CD4-positive, alpha-beta T cell (primary cell): ENCODE results near the gene CASKIN2. TPM values are rescaled to one million over a fixed set of nuclear protein-coding genes. Genes with fewer than 3 reads are reported as not detected.

Experiments
- ATAC-seq: fragments of 200-7000 bp; cut with Tn5 transposase; one replicate; pipeline ENCODE4 v1.10.0; 2022; ENCODE audit warnings: mild to moderate bottlenecking; ENCODE audit not compliant: poor library complexity
- CTCF ChIA-PET: fragments of 350-600 bp; sonication (Branson Sonifier 250); formaldehyde crosslinking; loops from one replicate; lab custom pipeline; 2021; ENCODE audit warnings: antibody characterized with exemption, inconsistent platforms; lab: Charles Lee
- POLR2A ChIA-PET: fragments of 350-600 bp; sonication (Branson Sonifier 250); formaldehyde crosslinking; loops from one replicate; lab custom pipeline; 2021; ENCODE audit warnings: antibody characterized with exemption, inconsistent platforms; lab: Charles Lee
- DNase-seq, 14 experiments: peaks; one replicate each; pipeline ENCODE4 v3.0.0-alpha.2; 2013 to 2020; ENCODE audit warnings: mixed read lengths in 2 of 14
- H3K27ac ChIP-seq, 2 donors: one replicate each; pipeline versions ENCODE4 v1.5.1 to v1.7.0; 2013; ENCODE audit warnings: low read length in 2 of 2, low read depth in 1 of 2, mild to moderate bottlenecking in 1 of 2
- H3K27me3 ChIP-seq, 2 experiments: 1 replicate in 1 of 2; 2 replicates in 1 of 2; pipeline versions ENCODE4 v1.6.1 to v1.7.0; 2013; ENCODE audit warnings: low read length in 2 of 2, control low read depth in 1 of 2, mild to moderate bottlenecking in 1 of 2, moderate library complexity in 1 of 2; ENCODE audit not compliant: insufficient read depth in 2 of 2, control insufficient read depth in 1 of 2
- H3K36me3 ChIP-seq: one replicate; pipeline ENCODE4 v1.6.1; 2013; ENCODE audit warnings: low read length, control low read depth; ENCODE audit not compliant: insufficient read depth
- H3K4me1 ChIP-seq: one replicate; pipeline ENCODE4 v1.6.1; 2013; ENCODE audit warnings: low read length, control low read depth; ENCODE audit not compliant: insufficient read depth
- H3K4me3 ChIP-seq: one replicate; pipeline ENCODE4 v1.5.1; 2013; ENCODE audit warnings: mild to moderate bottlenecking, low read length, moderate library complexity
- H3K9me3 ChIP-seq, 2 experiments: 1 replicate in 1 of 2; 2 replicates in 1 of 2; pipeline versions ENCODE4 v1.6.1 to v1.7.0; 2013; ENCODE audit warnings: low read length in 2 of 2, mild to moderate bottlenecking in 2 of 2, control low read depth in 1 of 2, moderate library complexity in 1 of 2; ENCODE audit not compliant: control insufficient read depth in 1 of 2, insufficient read depth in 1 of 2
- H3K27ac Mint-ChIP-seq: one replicate; pipeline ENCODE4 v1.8.0; 2020; ENCODE audit warnings: mixed read lengths
- H3K27me3 Mint-ChIP-seq: one replicate; pipeline ENCODE4 v1.8.0; 2021; ENCODE audit warnings: mixed read lengths
- H3K36me3 Mint-ChIP-seq: one replicate; pipeline ENCODE4 v1.8.0; 2021; ENCODE audit warnings: low read depth, mixed read lengths
- H3K4me1 Mint-ChIP-seq: one replicate; pipeline ENCODE4 v1.8.0; 2021; ENCODE audit warnings: low read depth, mixed read lengths
- H3K4me3 Mint-ChIP-seq: one replicate; pipeline ENCODE4 v1.8.0; 2020; ENCODE audit warnings: mild to moderate bottlenecking, mixed read lengths
- H3K9me3 Mint-ChIP-seq: one replicate; pipeline ENCODE4 v1.8.0; 2020; ENCODE audit warnings: mixed read lengths
- CTCF ChIP-seq: fragments of 200-600 bp; IDR thresholded peaks from one replicate; pipeline ENCODE4 v1.8.0; 2022; ENCODE audit warnings: antibody characterized with exemption, mild to moderate bottlenecking
- intact Hi-C, 2 experiments: fragments of 100-400 bp; cut with DNase I in 1 of 2; cut with micrococcal nuclease in 1 of 2; formaldehyde crosslinking; loops; one replicate each; pipeline versions ENCODE4 v1.15.1 to v1.9.0; 2023 to 2025; cut with DNase I, micrococcal nuclease
- total RNA-seq, 174 experiments: library from RNA in 2 of 174; stranded (reverse) in 2 of 174; gene quantifications; one replicate each; pipeline ENCODE4 v1.2.3 and lab custom pipeline; 2021 to 2026

The CASKIN2 gene
- total RNA-seq, 2 experiments from 2014 or later: 0.17 to 0.25 TPM

DNA sequence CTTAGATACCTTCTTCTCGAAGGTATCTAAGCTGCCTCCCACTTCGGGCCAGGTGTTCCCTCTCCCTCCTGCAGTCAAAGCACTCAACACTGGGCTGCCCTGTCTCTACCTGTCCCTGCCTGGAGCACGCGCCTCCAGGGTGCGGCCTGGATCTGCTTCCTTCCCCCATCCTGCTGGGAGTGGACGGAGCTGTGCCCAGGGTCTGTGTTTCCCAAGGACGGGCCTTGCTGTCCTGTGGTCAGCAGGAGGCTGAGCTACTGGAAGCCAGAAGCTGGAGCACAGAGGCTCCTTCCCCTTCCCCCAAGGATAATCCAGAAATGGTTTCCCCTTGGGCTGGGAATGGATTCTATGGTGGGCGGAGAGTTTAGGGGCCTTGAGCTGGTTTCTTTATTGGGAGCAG is 26.9 kb upstream of the CASKIN2 start:
- no peaks in the 10 kb centered on the region for H3K9me3 Mint-ChIP-seq
- no peaks in the 10 kb centered on the region for H3K27me3 Mint-ChIP-seq
- DNase-seq (no peak), ATAC-seq (no peak)
- peaks cover 2% of the 10 kb centered on the region for H3K4me1 ChIP-seq
- H3K36me3 ChIP-seq: peaks cover 8% of the 10 kb centered on the region
- ChIA-PET POLR2A (no interaction called here), CTCF (interaction anchor here (0.7 to 1.3 kb wide), 2 partner anchors 24 to 155 kb away, joined by 3 to 4 read pairs; no protein-coding TSS in a partner anchor)
- no peak for TF ChIP-seq CTCF
- H3K27ac ChIP-seq: no peak overlapping the region
- no peak overlapping the region for H3K4me3 Mint-ChIP-seq
- intact Hi-C loops: no loop called here
- H3K4me3 ChIP-seq: no peak overlapping the region
- no peaks in the 10 kb centered on the region for H3K4me1 Mint-ChIP-seq
- H3K9me3 ChIP-seq: no peaks in the 10 kb centered on the region
- no peaks in the 10 kb centered on the region for H3K36me3 Mint-ChIP-seq
- H3K27ac Mint-ChIP-seq: no peak overlapping the region
- H3K27me3 ChIP-seq: no peaks in the 10 kb centered on the region

GRCh38 chr17:75540923-75541503 is 25.7 kb upstream of the CASKIN2 start:
- H3K27me3 Mint-ChIP-seq: no peaks in the 10 kb centered on the region
- no peaks in the 10 kb centered on the region for H3K9me3 Mint-ChIP-seq
- TF ChIP-seq CTCF: no peak
- H3K36me3 ChIP-seq: peaks cover 8% of the 10 kb centered on the region
- no peaks in the 10 kb centered on the region for H3K36me3 Mint-ChIP-seq
- H3K9me3 ChIP-seq: no peaks in the 10 kb centered on the region
- DNase-seq (no peak), ATAC-seq (no peak)
- POLR2A ChIA-PET: no interaction called here
- H3K4me3 Mint-ChIP-seq: no peak overlapping the region
- no peaks in the 10 kb centered on the region for H3K27me3 ChIP-seq
- H3K4me3 ChIP-seq: no peak overlapping the region
- H3K4me1 ChIP-seq: peaks cover 4% of the 10 kb centered on the region
- intact Hi-C loops: no loop called here
- H3K4me1 Mint-ChIP-seq: peaks cover 4% of the 10 kb centered on the region
- H3K27ac Mint-ChIP-seq: no peak overlapping the region
- no peak overlapping the region for H3K27ac ChIP-seq
- CTCF ChIA-PET: no interaction called here

DNA sequence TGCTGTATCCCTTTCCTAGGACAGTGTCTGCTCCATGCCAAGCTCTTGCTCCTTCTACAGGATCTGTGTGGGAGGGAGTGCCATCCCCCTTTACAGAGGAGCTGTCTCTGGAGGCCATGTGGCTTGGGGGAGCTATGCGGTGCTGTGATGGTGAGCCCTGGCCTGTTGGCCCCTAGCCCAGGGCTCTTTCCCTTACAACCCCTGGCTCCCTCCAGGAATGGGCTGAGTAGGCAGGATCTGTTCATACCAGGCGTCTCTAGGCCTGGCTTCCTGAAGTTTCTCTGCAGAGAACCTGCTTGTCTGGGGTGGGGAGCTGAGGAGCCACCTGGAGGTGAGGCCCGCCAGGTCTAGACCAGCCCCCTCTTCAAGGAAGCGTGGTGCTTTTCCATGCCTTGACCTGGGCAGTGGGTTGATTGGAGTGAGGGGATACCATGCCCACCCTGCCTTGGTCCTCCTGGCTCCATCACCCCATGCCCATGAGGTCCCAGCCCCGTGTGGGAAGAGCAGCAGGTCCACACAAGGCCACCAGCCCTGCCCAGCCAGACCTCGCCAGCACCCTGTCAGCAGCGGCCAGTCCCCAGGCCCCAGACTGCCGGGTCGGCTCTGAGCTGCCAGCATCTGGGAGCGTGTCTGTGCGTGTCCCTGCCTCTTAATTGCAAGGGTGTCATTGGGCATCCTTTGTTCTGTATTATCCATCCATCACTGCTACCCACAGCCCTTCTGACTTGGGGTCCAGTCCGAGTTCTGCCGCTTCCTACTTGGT is 24.8 kb upstream of the CASKIN2 start:
- peaks cover 7% of the 10 kb centered on the region for H3K4me1 Mint-ChIP-seq
- no peak overlapping the region for H3K4me3 ChIP-seq
- TF ChIP-seq CTCF: no peak
- ChIA-PET POLR2A (no interaction called here), CTCF (no interaction called here)
- no peak overlapping the region for H3K27ac Mint-ChIP-seq
- H3K36me3 ChIP-seq: peaks cover 8% of the 10 kb centered on the region
- intact Hi-C loops: no loop called here
- no peaks in the 10 kb centered on the region for H3K27me3 ChIP-seq
- DNase-seq: no peak
- no peak overlapping the region for H3K27ac ChIP-seq
- no peak for ATAC-seq
- no peaks in the 10 kb centered on the region for H3K9me3 ChIP-seq
- H3K4me3 Mint-ChIP-seq: no peak overlapping the region
- H3K9me3 Mint-ChIP-seq: no peaks in the 10 kb centered on the region
- no peaks in the 10 kb centered on the region for H3K27me3 Mint-ChIP-seq
- H3K4me1 ChIP-seq: peaks cover 12% of the 10 kb centered on the region
- no peaks in the 10 kb centered on the region for H3K36me3 Mint-ChIP-seq
